ENCODE measurements around the gene GDI2. TPM values are rescaled to one million over a fixed set of nuclear protein-coding genes. Genes with fewer than 3 reads are reported as not detected.

GDI2 gene
- total and polyA plus RNA-seq, 3 donors from 2014 or later = 144 to 204 (median 184) TPM

GRCh38 chr10:5762531-5762930 lies 50.7 kb downstream of the GDI2 start:
- peaks cover 10% of the 10 kb centered on the region for H3K4me1 ChIP-seq
- H3K4me3 ChIP-seq = no peak overlapping the region
- DNase-seq = no peak
- no peaks in the 10 kb centered on the region for H3K36me3 ChIP-seq (ENCODE audit: low read depth, missing control alignments)
- no peaks in the 10 kb centered on the region for H3K27me3 ChIP-seq
- H3K27ac ChIP-seq = peak overlapping the region in 1 of 2 donors; percentile 70
- TF ChIP-seq CTCF (IDR thresholded peaks at IDR 0.05) (no peak), POLR2A (IDR thresholded peaks at IDR 0.05) (no peak)
- intact Hi-C loops (cut with DNase I; ENCODE audit: low total_unique reads) = no loop called here
- 58 to 81% methylated on average over 1 of the region's 1 CpG for WGBS, 2 donors
- H3K9me3 ChIP-seq = no peaks in the 10 kb centered on the region

- TF ChIP-seq POLR2A (IDR thresholded peaks at IDR 0.05) (no peak), CTCF (IDR thresholded peaks at IDR 0.05) (no peak)
- DNase-seq = no peak
- Histone ChIP-seq H3K9me3 (no peaks in the 10 kb centered on the region), H3K27me3 (no peaks in the 10 kb centered on the region), H3K27ac (no peak overlapping the region), H3K4me3 (no peak overlapping the region), H3K36me3 (ENCODE audit: low read depth, missing control alignments) (no peaks in the 10 kb centered on the region), H3K4me1 (peaks cover 10% of the 10 kb centered on the region)
- intact Hi-C loops (cut with DNase I; ENCODE audit: low total_unique reads) = no loop called here
- 93 to 98% methylated on average over 2 of the region's 2 CpGs for WGBS, 2 donors
Observed at GRCh38 chr10:5761220-5761619, 52.0 kb downstream of the GDI2 start.

- H3K9me3 ChIP-seq = no peaks in the 10 kb centered on the region
- H3K27ac ChIP-seq = no peak overlapping the region
- no peaks in the 10 kb centered on the region for H3K36me3 ChIP-seq (ENCODE audit: low read depth, missing control alignments)
- DNase-seq = no peak
- WGBS, 2 donors = 84 to 90% methylated on average over 2 of the region's 2 CpGs
- intact Hi-C loops (cut with DNase I; ENCODE audit: low total_unique reads) = no loop called here
- no peaks in the 10 kb centered on the region for H3K27me3 ChIP-seq
- H3K4me3 ChIP-seq = no peak overlapping the region
- TF ChIP-seq POLR2A (IDR thresholded peaks at IDR 0.05) (no peak), CTCF (IDR thresholded peaks at IDR 0.05) (no peak)
- H3K4me1 ChIP-seq = peaks cover 10% of the 10 kb centered on the region
Observed at GRCh38 chr10:5760515-5760914, 52.7 kb downstream of the GDI2 start.

GRCh38 chr10:5758927-5759326 lies 54.3 kb downstream of the GDI2 start:
- Histone ChIP-seq H3K4me3 (no peak overlapping the region), H3K36me3 (ENCODE audit: low read depth, missing control alignments) (no peaks in the 10 kb centered on the region), H3K9me3 (no peaks in the 10 kb centered on the region), H3K27me3 (no peaks in the 10 kb centered on the region), H3K27ac (peak overlapping the region; percentile 1 to 8), H3K4me1 (peaks cover 6% of the 10 kb centered on the region)
- WGBS, 2 donors = 73 to 87% methylated on average over 2 of the region's 2 CpGs
- intact Hi-C loops (cut with DNase I; ENCODE audit: low total_unique reads) = no loop called here
- no peak for TF ChIP-seq POLR2A (IDR thresholded peaks at IDR 0.05)
- no peak for TF ChIP-seq CTCF (IDR thresholded peaks at IDR 0.05)
- DNase-seq = no peak

- H3K4me3 ChIP-seq = no peak overlapping the region
- WGBS, 2 donors = 95 to 96% methylated on average over 3 of the region's 3 CpGs
Observed at GRCh38 chr10:5757766-5758517, 55.3 kb downstream of the GDI2 start.

More at GRCh38 chr10:5757766-5758517, 55.3 kb downstream of the GDI2 start:
- intact Hi-C loops (cut with DNase I; ENCODE audit: low total_unique reads) = no loop called here
- H3K27me3 ChIP-seq = no peaks in the 10 kb centered on the region
- H3K36me3 ChIP-seq (ENCODE audit: low read depth, missing control alignments) = no peaks in the 10 kb centered on the region
- H3K4me1 ChIP-seq = peaks cover 6% of the 10 kb centered on the region
- TF ChIP-seq CTCF (IDR thresholded peaks at IDR 0.05) = no peak
- TF ChIP-seq POLR2A (IDR thresholded peaks at IDR 0.05) = no peak
- no peak overlapping the region for H3K27ac ChIP-seq
- no peaks in the 10 kb centered on the region for H3K9me3 ChIP-seq
- no peak for DNase-seq
